Parietal lobe (tissue), 1 donor: ENCODE measurements around the gene ZNF426. TPM values are rescaled to one million over a fixed set of nuclear protein-coding genes. Genes with fewer than 3 reads are reported as not detected.

Source experiments
- total RNA-seq: library from RNA; depleted of rRNA; stranded (reverse); fragments of >200 nt; gene quantifications from one replicate; pipeline ENCODE4 v1.2.3, GENCODE V29; 2014

The ZNF426 gene
- 22.2 TPM for total RNA-seq

DNA sequence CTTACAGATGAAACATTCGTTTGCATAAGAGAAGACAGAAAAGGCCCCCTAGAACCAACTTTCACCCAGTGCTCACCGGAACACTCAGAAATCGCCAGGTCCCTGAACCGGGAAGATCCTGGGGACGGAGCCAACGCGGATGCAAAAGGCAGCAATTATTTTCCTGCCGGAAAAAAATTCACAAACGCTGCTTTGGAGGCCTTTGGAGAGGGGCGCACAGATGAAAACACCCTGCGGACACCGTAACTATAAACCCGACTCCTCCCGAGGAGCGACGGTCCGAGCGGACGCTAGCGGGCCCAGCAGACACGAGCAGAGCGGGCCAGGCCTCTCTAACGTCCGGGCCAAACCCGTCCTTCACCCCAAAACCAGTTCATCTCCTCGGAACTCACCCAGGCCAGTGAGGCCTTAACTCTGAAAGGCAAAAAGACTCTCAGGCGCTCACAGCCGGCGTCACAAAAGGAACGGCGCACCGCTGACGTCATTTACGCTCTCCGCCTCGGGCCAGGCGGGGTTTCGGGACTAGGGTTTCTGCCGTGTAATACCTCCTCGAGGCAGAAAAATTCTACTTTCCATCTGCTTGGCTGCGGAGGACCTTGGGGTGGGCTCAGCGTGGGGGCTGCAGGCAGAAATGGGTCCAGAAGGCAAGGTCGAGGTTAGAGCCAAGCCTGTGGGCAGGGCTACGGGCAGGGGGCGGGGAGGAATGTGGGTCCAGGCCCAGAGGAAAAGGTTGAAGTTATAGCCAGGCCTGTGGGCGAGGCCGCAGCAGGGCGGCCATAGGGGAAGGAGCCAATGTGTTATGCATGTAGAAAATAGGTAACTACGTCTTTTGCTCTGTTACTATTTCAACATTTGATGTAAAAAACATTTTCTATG lies at the start of gene ZNF426:
TSS of gene ZNF426 (minus strand) at position 463 of the 876 bp plus-strand sequence. CDS start 2,413 bp downstream, outside the sequence.

DNA sequence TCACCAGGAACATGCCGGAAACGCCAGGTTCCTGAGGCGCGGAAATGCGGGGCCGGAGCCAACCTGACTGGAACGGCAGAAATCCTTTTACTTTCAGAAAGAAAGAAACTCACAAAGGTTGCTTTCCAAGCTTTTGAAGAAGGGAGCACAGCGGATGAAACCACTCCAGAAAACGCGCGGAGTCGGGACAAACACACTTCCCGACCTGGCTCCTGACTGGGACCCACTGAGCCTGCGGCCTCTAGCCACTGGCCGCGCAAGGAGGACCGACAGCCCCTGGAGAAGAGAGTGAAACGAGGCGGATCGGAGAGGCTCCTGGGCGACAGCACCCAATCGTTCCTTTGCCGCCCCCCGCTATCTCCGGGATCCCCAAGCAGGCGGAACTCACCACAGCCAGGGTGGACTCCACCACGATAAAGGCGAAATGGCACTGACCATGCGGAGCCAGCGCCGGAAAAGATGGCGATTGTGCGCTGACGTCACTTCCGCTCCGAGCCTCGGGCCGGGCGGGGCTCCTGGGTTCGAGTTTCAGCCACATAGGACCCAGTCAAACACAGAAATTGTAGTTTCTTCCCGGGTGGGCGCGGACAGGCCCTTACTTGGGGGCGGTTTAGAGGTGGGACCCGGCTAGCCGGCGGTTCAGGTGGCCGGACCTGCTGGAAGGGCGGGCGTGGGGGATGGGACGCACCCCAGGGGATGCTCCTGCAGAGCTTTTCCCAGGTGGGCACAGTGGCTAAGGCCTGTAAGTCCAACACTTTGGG lies 45.8 kb upstream of the ZNF426 start, which contains the start of gene ZNF121:
TSS of gene ZNF121 (minus strand) at position 432 of the 761 bp plus-strand sequence. CDS start 16,407 bp downstream, outside the sequence.

DNA sequence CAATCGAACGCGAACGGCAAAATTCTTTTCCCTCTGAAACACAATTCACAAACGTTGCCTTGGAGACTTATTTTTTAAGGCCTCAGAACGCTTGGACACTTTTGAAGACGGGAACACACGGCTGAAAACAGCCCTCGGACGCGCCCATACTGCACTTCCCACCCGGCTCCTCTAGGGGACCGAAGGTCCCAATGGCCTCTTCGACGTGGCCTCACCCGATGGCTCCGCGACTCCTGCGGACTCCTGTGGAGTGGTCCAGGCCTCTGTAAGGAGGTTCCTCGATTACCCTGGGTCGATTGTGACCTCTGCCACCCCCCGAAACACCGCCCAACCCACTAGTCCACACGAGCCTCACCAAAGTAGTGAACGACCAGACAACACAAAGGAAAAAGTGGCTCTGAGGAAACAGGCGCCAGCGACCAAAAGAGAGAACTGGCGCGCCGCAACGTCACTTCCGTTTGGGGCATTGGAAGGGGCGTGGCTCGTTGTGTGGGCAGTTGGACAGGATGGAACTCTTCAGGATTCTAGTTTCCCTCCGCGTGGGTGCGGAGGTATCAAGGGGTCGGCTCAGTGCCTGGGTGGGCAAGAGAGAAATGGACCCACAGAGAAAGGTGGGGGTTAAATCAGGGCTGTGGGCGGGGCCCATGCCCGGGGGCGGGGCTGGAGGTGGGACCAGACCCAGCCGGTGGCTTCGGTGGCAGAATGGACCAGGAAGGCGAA lies 40.1 kb downstream of the ZNF426 start, which contains the start of gene ZNF560:
TSS of gene ZNF560 (minus strand) at position 434 of the 720 bp plus-strand sequence. CDS start 23,303 bp downstream, outside the sequence.

Other genes starting within 250 kb of the ZNF426 start
- 26.3 TPM for gene ZNF699, start 228.8 kb downstream of the ZNF426 start, total RNA-seq
- gene ZNF559, start 214.5 kb downstream of the ZNF426 start, total RNA-seq: 48.8 TPM
- 14.7 TPM for gene ZNF177, start 175.6 kb downstream of the ZNF426 start, total RNA-seq
- 37.6 TPM for gene ZNF266, start 103.1 kb downstream of the ZNF426 start, total RNA-seq
- 0.63 TPM for gene ZNF560, start 40.0 kb downstream of the ZNF426 start, total RNA-seq
- 80.4 TPM for gene ZNF121, start 45.9 kb upstream of the ZNF426 start, total RNA-seq
- 63.2 TPM for gene ZNF561, start 82.6 kb upstream of the ZNF426 start, total RNA-seq
- gene ZNF562, start 136.5 kb upstream of the ZNF426 start, total RNA-seq: 85.1 TPM
- gene ZNF846, start 230.1 kb upstream of the ZNF426 start, total RNA-seq: 45.4 TPM